Lung microvascular endothelial cell (primary cell): Measurements from ENCODE around the gene SPTLC1. TPM values are rescaled to one million over a fixed set of nuclear protein-coding genes. Genes with fewer than 3 reads are reported as not detected.
"Not testable (repeated sequence)": the region's sequence is repeated elsewhere in the genome, so short reads cannot be mapped to it uniquely, and the experiment has no call there.

Experiments used
- DNase-seq, 2 donors: peaks; one replicate each; pipeline versions ENCODE4 v3.0.0 to v3.0.0-alpha.2; 2010; ENCODE audit warnings: low read depth in 2 of 2
- total RNA-seq: library from RNA; depleted of rRNA; stranded (reverse); fragments of >200 nt; gene quantifications from 2 replicates; pipeline ENCODE4 v1.2.1, GENCODE V29; 2014

Gene SPTLC1, protein sequence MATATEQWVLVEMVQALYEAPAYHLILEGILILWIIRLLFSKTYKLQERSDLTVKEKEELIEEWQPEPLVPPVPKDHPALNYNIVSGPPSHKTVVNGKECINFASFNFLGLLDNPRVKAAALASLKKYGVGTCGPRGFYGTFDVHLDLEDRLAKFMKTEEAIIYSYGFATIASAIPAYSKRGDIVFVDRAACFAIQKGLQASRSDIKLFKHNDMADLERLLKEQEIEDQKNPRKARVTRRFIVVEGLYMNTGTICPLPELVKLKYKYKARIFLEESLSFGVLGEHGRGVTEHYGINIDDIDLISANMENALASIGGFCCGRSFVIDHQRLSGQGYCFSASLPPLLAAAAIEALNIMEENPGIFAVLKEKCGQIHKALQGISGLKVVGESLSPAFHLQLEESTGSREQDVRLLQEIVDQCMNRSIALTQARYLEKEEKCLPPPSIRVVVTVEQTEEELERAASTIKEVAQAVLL
- total RNA-seq = 76.1 and 105 TPM in 2 replicates

GRCh38 chr9:92115071-92115858 is at the start of gene SPTLC1:
TSS of gene SPTLC1 (minus strand) at chr9:92115413. CDS start at chr9:92115370, 43 bp downstream.
- DNase-seq = peak; percentile 97 to 99

- no peak for DNase-seq
Observed at GRCh38 chr9:92164975-92165374, 49.8 kb upstream of the SPTLC1 start.

DNA sequence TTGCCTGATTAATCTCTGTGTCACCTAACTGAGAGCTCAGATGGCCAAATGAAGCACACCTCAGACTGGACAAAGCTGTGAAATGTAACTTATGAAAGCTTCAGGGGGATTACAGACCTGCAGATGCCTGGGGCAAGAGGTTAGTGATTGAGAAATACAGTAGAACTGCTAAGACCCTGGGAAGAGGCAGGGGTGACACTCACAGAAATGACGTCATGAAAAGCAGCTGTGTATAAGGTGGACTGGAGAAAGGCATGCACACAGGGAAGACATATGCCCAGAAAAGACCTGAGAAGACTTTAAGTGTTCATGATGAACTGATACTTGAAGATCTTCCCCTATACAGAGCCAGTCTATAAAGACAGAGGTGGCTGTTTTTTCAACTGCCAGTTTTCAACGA is 49.3 kb upstream of the SPTLC1 start:
- no peak for DNase-seq

DNA sequence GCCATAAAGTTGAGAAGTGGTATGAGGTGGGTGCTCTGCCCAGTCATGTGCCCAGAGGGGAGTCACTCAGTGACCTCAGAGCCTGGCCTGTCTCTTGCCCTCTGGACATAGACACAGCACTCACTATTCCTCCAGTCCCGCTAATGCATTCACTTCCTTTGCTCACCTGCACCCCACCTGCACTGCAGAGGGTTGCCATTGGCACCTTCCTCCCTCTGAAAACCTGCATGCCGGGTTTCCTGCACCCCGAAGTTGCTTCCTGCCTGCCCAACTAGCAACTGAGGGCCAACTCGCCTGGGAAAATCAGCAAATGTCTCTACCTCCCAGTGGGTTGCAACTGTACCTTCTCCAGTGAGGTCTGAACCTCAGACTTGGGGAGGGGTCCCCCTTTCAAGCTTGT is 48.1 kb upstream of the SPTLC1 start:
- no peak for DNase-seq

DNA sequence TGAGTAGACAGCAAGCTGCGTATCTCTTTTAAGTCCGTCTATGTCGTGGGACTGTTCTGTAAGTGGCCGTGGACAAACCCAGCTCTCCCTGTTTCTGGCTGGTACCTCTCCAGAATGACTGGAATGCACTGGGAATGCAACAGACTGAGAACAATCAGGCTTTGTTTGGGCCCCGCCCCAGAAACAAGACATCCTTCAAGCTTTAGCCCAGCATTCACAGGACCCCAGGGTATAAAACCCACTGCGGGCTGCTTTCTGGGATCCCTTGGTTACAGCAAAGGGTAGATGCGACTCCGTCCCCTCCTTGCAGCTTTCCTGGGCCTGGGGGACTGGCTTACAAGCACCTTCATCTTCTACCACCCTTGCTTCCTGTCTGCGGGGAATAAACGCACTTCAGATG is 45.6 kb upstream of the SPTLC1 start:
- no peak for DNase-seq

DNA sequence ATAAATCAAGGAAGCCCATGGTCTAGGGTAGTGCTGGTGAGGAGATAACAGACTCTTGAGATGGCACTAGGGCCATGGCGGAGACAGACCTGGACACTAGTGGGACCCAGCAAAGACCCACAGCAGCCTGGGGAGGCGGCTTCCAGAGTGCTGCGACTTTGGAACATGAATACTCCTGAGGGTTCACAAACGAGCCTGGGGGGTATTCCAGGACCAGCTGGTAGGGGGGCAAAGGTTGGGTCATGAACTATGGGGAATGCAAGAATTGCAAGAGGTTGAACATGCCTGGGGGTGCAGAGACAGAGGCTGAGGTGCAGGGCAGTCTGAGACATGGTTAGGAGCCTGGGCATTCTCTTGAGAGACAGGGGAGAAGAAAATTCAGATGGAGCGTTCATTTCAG is 43.8 kb upstream of the SPTLC1 start:
- no peak for DNase-seq

DNA sequence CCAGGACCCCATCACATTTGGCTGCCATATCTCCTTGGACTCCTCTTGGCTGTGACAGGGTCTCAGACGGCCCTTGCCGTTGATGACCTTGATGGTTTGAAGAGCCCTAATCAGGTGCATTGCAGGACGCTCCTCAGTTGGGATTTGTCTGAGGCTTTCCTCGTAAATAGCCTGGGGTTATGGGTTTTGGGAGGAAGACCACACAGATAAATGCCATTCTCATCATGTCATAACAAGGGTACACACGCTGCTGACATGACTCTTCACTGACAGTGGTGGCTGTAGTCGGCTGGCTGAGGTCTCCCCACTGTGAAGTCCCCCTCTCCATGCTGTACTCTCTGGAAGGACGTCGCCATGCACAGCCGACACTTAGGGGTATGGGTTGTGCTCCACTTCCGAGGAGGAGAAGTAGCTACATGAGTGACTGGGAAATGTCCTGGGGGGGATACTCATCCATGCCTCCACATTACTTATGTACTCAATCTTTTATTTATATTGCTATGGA is 42.9 kb upstream of the SPTLC1 start:
- DNase-seq = no peak

GRCh38 chr9:92155736-92156135 is 40.5 kb upstream of the SPTLC1 start:
- not testable (repeated sequence) for DNase-seq

- no peak for DNase-seq
Observed at GRCh38 chr9:92155221-92155620, 40.0 kb upstream of the SPTLC1 start.

GRCh38 chr9:92153466-92154415 is 38.5 kb upstream of the SPTLC1 start:
- peak; percentile 68 to 91 for DNase-seq

DNA sequence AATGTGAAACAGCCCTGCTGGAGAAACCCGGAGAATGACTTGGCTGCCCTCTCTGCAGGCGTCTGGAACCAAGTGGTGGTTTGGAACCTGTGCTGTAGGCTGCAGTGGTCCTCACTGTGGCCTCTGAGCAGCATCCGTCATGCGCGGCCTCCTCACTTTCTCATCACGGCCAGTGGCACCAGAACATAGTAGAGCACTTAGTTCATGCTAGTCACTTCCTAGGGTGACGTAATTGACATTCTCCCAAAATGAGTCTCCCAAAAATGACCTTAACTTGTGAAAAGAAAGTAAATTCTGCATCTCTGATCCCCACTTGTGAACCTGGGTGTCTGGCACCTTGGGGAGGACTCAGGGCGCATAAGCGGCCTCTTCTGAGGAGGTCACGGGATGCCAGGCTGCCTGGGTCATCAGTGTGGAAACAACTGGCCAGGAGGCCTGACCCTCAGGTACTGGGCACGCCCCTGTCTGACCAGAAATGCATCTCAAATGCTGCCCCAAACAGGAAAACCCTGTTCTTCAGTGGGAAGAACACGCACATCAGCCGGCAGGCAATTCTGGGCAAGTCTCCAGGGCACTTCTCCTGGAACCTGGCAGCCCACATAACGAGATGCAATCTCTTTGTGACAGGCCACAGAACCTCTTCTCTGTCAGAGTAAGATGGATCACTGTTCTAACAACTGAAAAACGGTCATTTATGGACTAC is 36.6 kb upstream of the SPTLC1 start:
- peak; percentile 59 to 85 for DNase-seq

GRCh38 chr9:92150501-92151470 is 35.6 kb upstream of the SPTLC1 start:
- not testable (repeated sequence) for DNase-seq

DNA sequence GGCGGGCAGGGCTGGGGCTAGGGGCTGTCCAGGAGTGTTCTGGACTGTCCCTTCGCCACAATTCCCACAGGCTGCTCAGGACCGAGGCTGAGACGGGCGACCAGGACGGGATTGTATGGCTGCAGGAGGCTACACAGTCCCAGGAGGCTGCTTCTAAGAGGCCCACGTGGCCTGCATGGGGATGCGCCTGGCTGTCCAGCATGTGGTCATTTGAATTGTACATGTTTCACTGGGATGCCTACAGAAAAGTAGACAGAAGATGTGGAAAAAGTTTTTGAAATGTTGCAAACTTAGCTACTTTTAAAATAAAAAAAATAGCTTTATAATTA is 32.6 kb upstream of the SPTLC1 start:
- DNase-seq = peak in 1 of 2 donors; percentile 21

DNA sequence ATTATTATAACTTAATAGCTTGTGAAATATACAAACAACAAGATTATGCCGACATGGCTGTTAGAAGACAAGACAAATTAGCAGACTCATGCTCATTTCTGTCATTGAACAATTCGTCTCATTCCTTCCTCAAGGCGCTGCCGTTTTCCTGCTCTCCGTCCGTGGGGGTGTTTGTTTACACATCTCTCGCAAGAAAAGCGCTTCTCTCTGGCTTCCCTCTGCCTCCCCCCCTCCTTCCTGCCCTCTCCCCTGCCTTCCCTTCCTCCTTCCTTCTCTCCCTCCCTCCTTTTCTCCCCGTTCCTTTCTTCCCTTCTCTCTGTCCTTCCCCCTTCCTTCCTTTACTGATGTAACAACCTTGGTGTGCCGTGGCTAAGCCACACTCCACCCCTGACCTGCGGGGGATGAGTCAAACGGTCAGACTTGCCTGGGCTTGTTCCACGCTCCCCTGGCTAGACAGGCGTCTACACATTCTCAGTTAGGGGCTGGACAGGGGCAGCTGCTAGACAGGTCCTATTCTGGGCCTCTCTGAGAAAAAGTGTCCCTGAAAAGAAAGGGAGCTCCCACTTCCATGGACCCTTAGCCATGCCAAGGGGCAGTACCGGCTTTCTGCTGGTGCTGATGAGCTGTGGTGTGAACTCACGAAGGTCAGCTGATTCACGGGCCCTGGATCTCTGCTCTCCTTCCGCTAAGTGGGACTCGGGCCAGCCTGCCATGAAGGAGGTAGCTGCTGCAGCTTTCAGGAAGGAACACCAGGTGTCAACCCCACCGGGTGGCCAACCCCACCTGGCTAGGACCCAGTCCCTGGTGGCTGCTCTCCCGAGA is 32.0 kb upstream of the SPTLC1 start:
- peak; percentile 55 to 91 for DNase-seq

DNA sequence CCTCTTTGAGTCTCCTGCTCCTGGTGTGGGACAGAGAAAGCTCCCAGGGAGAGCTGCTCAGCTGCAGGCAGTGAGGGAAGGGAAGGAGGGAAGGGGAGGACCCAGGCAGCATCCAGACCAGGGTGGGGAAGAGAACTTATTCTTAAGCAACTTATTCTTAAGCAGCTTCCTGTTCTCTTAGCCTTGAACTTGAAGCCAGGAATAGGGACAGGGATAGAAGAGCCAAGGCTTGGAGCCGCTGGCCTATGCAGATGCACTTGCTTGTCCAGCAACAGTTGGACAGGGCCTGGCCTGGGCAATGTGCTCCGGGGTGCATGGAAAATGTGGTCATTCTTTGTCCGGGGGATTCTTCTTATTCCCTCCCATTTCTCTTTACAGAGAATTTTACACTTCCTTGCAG is 31.4 kb upstream of the SPTLC1 start:
- DNase-seq = peak in 1 of 2 donors; percentile 48

GRCh38 chr9:92145784-92146183 is 30.6 kb upstream of the SPTLC1 start:
- not testable (repeated sequence) for DNase-seq

DNA sequence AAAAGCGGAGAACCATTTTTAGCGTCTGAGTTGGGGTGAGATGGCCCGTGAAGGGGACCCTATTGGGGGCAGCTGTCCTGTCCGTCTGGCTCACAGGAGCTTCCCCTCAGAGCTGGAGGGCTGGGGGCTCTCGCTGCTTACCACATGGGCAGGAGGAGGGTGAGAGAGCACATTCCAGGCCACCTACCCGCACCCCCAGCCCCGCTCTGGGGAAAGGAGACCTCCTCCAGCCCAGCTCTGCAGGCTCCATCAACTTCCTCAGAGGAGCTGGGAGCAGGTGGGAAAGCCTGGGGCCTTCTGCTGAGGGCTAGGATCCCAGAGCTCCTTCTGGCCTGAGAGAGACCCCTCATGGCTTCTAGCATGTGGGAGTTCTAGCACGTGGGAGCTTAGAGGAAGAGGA is 27.1 kb upstream of the SPTLC1 start:
- no peak for DNase-seq
